Karpas-422 (cell line): Measurements from ENCODE around the gene PAX5. TPM values are rescaled to one million over a fixed set of nuclear protein-coding genes. Genes with fewer than 3 reads are reported as not detected.
A peak's percentile ranks its signal among the peaks of the same experiment; 100 is the strongest.

Source experiments
- DNase-seq: peaks from one replicate; pipeline ENCODE4 v3.0.0-alpha.2; 2015
- H2AFZ ChIP-seq: fragments of 200-600 bp; sonication (generic); 2 replicates; pipeline ENCODE4 v1.6.1; 2014; ENCODE audit warnings: antibody characterized with exemption, low read length, mixed read lengths
- H3K27ac ChIP-seq: fragments of 200-600 bp; sonication (generic); 2 replicates; pipeline ENCODE4 v1.5.1; 2014; ENCODE audit warnings: mild to moderate bottlenecking, low read length, moderate library complexity
- H3K27me3 ChIP-seq: fragments of 200-600 bp; sonication (generic); 2 replicates; pipeline ENCODE4 v1.6.1; 2014; ENCODE audit warnings: low read length, mixed read lengths
- H3K36me3 ChIP-seq: fragments of 200-600 bp; sonication (generic); 2 replicates; pipeline ENCODE4 v1.6.1; 2014; ENCODE audit warnings: low read length, mixed read lengths; ENCODE audit not compliant: insufficient read depth
- H3K4me1 ChIP-seq: fragments of 200-600 bp; sonication (generic); 2 replicates; pipeline ENCODE4 v1.6.1; 2014; ENCODE audit warnings: mild to moderate bottlenecking, low read length, mixed read lengths
- H3K4me2 ChIP-seq: fragments of 200-600 bp; sonication (generic); 2 replicates; pipeline ENCODE4 v1.6.1; 2014; ENCODE audit warnings: low read length, low read depth, mild to moderate bottlenecking; ENCODE audit not compliant: poor library complexity, severe bottlenecking
- H3K4me3 ChIP-seq: fragments of 200-600 bp; sonication (generic); 2 replicates; pipeline ENCODE4 v1.5.1; 2014; ENCODE audit warnings: mild to moderate bottlenecking, antibody characterized with exemption, low read length, mixed read lengths
- H3K79me2 ChIP-seq: fragments of 200-600 bp; sonication (generic); 2 replicates; pipeline ENCODE4 v1.6.1; 2014; ENCODE audit warnings: mild to moderate bottlenecking, low read length, mixed read lengths
- H3K9ac ChIP-seq: fragments of 200-600 bp; sonication (generic); 2 replicates; pipeline ENCODE4 v1.6.0; 2014; ENCODE audit warnings: low read length
- H3K9me2 ChIP-seq: fragments of 200-600 bp; sonication (generic), shearing (Covaris generic); replicated peaks from 2 replicates; pipeline ENCODE4 v1.6.0; 2014; ENCODE audit warnings: mild to moderate bottlenecking, low read length, moderate library complexity; ENCODE audit not compliant: insufficient read depth
- H3K9me3 ChIP-seq: fragments of 300-700, 200-600 bp; sonication (generic); 2 replicates; pipeline ENCODE4 v1.6.1; 2014; ENCODE audit warnings: low read length, mixed read lengths
- H4K20me1 ChIP-seq: fragments of 200-600 bp; sonication (generic); 2 replicates; pipeline ENCODE4 v1.6.1; 2014; ENCODE audit warnings: mild to moderate bottlenecking, antibody characterized with exemption, low read length, low read depth; ENCODE audit not compliant: insufficient read depth
- total RNA-seq: library from RNA; depleted of rRNA; stranded (reverse); fragments of >200 nt; shearing (Covaris generic); gene quantifications from 2 replicates; pipeline ENCODE4 v1.2.3, GENCODE V29; 2014; ENCODE audit warnings: low replicate concordance

PAX5 gene
- total RNA-seq, 1 experiment from 2014 or later: 88.9 TPM

DNA sequence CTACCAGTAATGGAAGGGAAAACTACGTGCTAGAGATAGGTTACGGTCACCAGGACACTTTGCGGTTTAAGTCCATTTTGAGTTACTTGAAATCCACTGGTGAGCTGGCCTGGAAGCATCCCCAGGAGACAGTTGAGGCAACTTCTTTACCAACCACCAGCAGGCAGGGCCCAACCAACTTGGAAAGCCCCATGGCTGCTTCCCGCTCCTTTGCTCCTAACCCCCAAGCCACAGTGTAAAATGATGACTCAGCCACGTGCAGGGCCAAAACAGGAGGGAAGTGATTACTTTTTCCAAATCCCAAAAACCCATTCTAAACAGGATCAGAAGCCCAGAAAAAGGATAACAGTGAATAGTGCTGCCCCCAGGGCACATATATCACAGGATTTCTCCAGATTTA, 87.4 kb downstream of the PAX5 start:
- Histone ChIP-seq H3K4me3 (no peak overlapping the region), H3K36me3 (peaks cover 37% of the 10 kb centered on the region), H3K9me2 (no peaks in the 10 kb centered on the region), H3K4me2 (no peak overlapping the region), H3K27ac (no peak overlapping the region), H4K20me1 (0 out of 2 replicates have a peak, but pooled peaks cover 9% of the 10 kb centered on the region), H3K9ac (no peak overlapping the region), H3K79me2 (peaks cover 80% of the 10 kb centered on the region), H3K27me3 (no peaks in the 10 kb centered on the region), H3K4me1 (peaks cover 18% of the 10 kb centered on the region), H2AFZ (no peak overlapping the region), H3K9me3 (no peaks in the 10 kb centered on the region)
- DNase-seq: no peak

GRCh38 chr9:36945999-36946398, 88.1 kb downstream of the PAX5 start:
- no peaks in the 10 kb centered on the region for H3K27me3 ChIP-seq
- no peak overlapping the region for H2AFZ ChIP-seq
- H3K9ac ChIP-seq: no peak overlapping the region
- peaks cover 43% of the 10 kb centered on the region for H3K36me3 ChIP-seq
- H3K4me1 ChIP-seq: peaks cover 25% of the 10 kb centered on the region
- H3K4me2 ChIP-seq: no peak overlapping the region
- DNase-seq: no peak
- no peak overlapping the region for H3K4me3 ChIP-seq
- H4K20me1 ChIP-seq: 0 out of 2 replicates have a peak, but pooled peaks cover 9% of the 10 kb centered on the region
- H3K27ac ChIP-seq: no peak overlapping the region
- no peaks in the 10 kb centered on the region for H3K9me3 ChIP-seq
- no peaks in the 10 kb centered on the region for H3K9me2 ChIP-seq
- peaks cover 80% of the 10 kb centered on the region for H3K79me2 ChIP-seq

- Histone ChIP-seq H3K9me3 (no peaks in the 10 kb centered on the region), H3K4me1 (peaks cover 56% of the 10 kb centered on the region), H3K9ac (no peak overlapping the region), H3K27me3 (no peaks in the 10 kb centered on the region), H3K9me2 (no peaks in the 10 kb centered on the region), H3K36me3 (peaks cover 48% of the 10 kb centered on the region), H4K20me1 (0 out of 2 replicates have a peak, but pooled peaks cover 9% of the 10 kb centered on the region), H2AFZ (no peak overlapping the region), H3K4me3 (no peak overlapping the region), H3K4me2 (no peak overlapping the region), H3K79me2 (peaks cover 90% of the 10 kb centered on the region), H3K27ac (no peak overlapping the region)
- DNase-seq: no peak
Measured at GRCh38 chr9:36942891-36943290, 91.2 kb downstream of the PAX5 start.

DNA sequence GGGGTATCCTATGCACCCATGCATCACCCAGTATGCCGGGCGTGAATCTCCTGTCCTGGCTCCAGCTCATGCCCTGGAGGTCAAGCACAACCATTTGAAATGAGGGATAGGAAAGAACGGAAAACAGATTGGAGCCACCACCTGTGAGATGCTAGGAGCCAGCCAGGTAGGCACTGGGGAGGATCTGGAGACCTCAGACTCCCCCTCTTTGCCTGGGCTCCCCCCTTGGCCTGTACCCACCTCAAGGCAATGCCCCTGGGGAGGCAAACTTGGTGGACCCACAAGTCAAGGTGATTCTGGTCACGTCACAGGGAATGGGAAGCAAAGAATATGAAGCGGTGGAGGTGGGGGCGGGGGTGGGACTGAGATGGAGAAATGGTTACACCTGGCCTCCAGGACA, 92.6 kb downstream of the PAX5 start:
- no peak for DNase-seq
- Histone ChIP-seq H3K36me3 (peaks cover 50% of the 10 kb centered on the region), H4K20me1 (peaks cover 9% of the 10 kb centered on the region; the same call in 1 of the 2 replicates), H3K4me3 (no peak overlapping the region), H3K4me1 (peaks cover 58% of the 10 kb centered on the region), H3K4me2 (no peak overlapping the region), H3K27ac (peak overlapping the region; percentile 44), H2AFZ (no peak overlapping the region), H3K9me2 (no peaks in the 10 kb centered on the region), H3K9me3 (no peaks in the 10 kb centered on the region), H3K9ac (no peak overlapping the region), H3K79me2 (peaks cover 92% of the 10 kb centered on the region), H3K27me3 (no peaks in the 10 kb centered on the region)

DNA sequence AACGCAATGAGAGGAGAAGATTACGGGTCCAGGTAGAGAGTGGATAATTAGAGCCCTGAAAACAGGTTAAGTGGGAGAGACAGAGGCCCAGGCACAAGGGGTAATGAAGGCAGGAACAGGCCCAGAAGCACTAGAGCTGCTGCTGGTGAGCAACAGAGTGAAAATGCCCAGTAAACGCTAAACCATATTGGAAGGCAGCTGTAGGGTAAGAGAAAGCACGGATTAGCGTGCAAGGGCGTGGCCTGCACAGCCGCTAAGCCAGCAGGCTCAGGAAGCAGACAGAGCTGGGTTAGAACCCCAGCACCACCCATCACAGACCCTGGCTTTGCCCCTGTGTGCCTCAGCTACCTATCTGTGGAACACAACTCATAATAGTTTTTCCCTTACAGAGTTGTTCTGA, 93.2 kb downstream of the PAX5 start:
- no peaks in the 10 kb centered on the region for H3K9me2 ChIP-seq
- H2AFZ ChIP-seq: no peak overlapping the region
- peaks cover 58% of the 10 kb centered on the region for H3K4me1 ChIP-seq
- no peak overlapping the region for H3K9ac ChIP-seq
- peaks cover 53% of the 10 kb centered on the region for H3K36me3 ChIP-seq
- no peaks in the 10 kb centered on the region for H3K27me3 ChIP-seq
- no peak overlapping the region for H3K4me3 ChIP-seq
- H3K4me2 ChIP-seq: no peak overlapping the region
- peaks cover 92% of the 10 kb centered on the region for H3K79me2 ChIP-seq
- no peaks in the 10 kb centered on the region for H3K9me3 ChIP-seq
- peak overlapping the region; percentile 44; the same call in 1 of the 2 replicates for H3K27ac ChIP-seq
- H4K20me1 ChIP-seq: peaks cover 9% of the 10 kb centered on the region; the same call in 1 of the 2 replicates
- DNase-seq: no peak

GRCh38 chr9:36940500-36940853, 93.6 kb downstream of the PAX5 start:
- Histone ChIP-seq H3K4me3 (no peak overlapping the region), H3K9ac (no peak overlapping the region), H3K9me2 (no peaks in the 10 kb centered on the region), H2AFZ (no peak overlapping the region), H3K36me3 (peaks cover 53% of the 10 kb centered on the region), H3K9me3 (no peaks in the 10 kb centered on the region), H3K27me3 (no peaks in the 10 kb centered on the region), H3K4me1 (peaks cover 58% of the 10 kb centered on the region), H3K79me2 (peaks cover 92% of the 10 kb centered on the region), H4K20me1 (peaks cover 9% of the 10 kb centered on the region; the same call in 1 of the 2 replicates), H3K4me2 (no peak overlapping the region), H3K27ac (no peak overlapping the region)
- DNase-seq: no peak

GRCh38 chr9:36939655-36940499, 94.2 kb downstream of the PAX5 start:
- Histone ChIP-seq H3K36me3 (peaks cover 54% of the 10 kb centered on the region), H3K4me3 (no peak overlapping the region)
- no peak for DNase-seq

DNA sequence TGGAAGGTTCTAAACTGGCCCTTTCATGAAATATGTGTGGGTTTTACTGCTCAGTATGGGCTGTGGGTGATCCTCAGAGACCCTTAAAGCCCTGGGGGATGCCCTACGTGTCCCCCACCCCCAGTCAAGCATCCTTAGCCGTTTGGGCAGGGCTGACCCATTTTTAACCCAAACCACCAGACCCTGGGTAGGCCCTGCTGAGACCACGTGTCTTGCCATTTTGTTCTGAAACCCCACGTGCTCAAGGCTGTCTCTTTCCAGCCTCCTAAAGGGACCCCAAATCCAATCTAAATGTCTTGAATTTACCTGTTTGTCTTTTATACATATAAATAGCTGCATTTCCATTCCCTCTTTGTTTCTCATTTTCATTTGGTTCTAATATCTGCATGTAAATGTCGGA, 94.9 kb downstream of the PAX5 start:
- peaks cover 60% of the 10 kb centered on the region for H3K36me3 ChIP-seq
- no peaks in the 10 kb centered on the region for H3K9me2 ChIP-seq
- peaks cover 2% of the 10 kb centered on the region; the same call in 1 of the 2 replicates for H4K20me1 ChIP-seq
- H3K9ac ChIP-seq: no peak overlapping the region
- H3K27me3 ChIP-seq: no peaks in the 10 kb centered on the region
- no peak overlapping the region for H3K4me2 ChIP-seq
- no peak for DNase-seq
- H3K27ac ChIP-seq: no peak overlapping the region
- peaks cover 88% of the 10 kb centered on the region for H3K79me2 ChIP-seq
- no peak overlapping the region for H3K4me3 ChIP-seq
- H2AFZ ChIP-seq: no peak overlapping the region
- H3K9me3 ChIP-seq: no peaks in the 10 kb centered on the region
- H3K4me1 ChIP-seq: peaks cover 58% of the 10 kb centered on the region

More at GRCh38 chr9:36939655-36940499, 94.2 kb downstream of the PAX5 start:
- Histone ChIP-seq H3K4me1 (peaks cover 58% of the 10 kb centered on the region), H3K79me2 (peaks cover 88% of the 10 kb centered on the region), H3K9ac (no peak overlapping the region), H3K27me3 (no peaks in the 10 kb centered on the region), H2AFZ (no peak overlapping the region), H3K4me2 (no peak overlapping the region), H3K27ac (no peak overlapping the region), H3K9me2 (no peaks in the 10 kb centered on the region), H3K9me3 (no peaks in the 10 kb centered on the region), H4K20me1 (peaks cover 8% of the 10 kb centered on the region; the same call in 1 of the 2 replicates)
